GM23338 (cell line): ENCODE data around the gene GLRA1. TPM values are rescaled to one million over a fixed set of nuclear protein-coding genes. Genes with fewer than 3 reads are reported as not detected.

Experiments
- ATAC-seq: fragments of 200-7000 bp; cut with Tn5 transposase; 3 replicates; pipeline ENCODE4 v1.9.1; 2020
- DNase-seq: peaks from one replicate; pipeline ENCODE4 v3.0.0-alpha.2; 2015; ENCODE audit warnings: low spot score
- H2AFZ ChIP-seq: fragments of 200-600 bp; sonication (generic); 2 replicates; pipeline ENCODE4 v1.8.0; 2016; ENCODE audit warnings: antibody characterized with exemption, mild to moderate bottlenecking, moderate library complexity
- H3F3A ChIP-seq: fragments of 200-600 bp; sonication (generic); replicated peaks from 2 replicates; pipeline ENCODE4 v1.8.0; 2017; ENCODE audit warnings: antibody characterized with exemption, mixed run types, low read depth
- H3K27ac ChIP-seq: fragments of 200-600 bp; sonication (generic); 2 replicates; pipeline ENCODE4 v1.6.1; 2016; ENCODE audit warnings: low read depth
- H3K27me3 ChIP-seq: fragments of 200-600 bp; sonication (generic); 2 replicates; pipeline ENCODE4 v1.8.0; 2016; ENCODE audit warnings: mild to moderate bottlenecking, mixed run types, moderate library complexity; ENCODE audit not compliant: insufficient read depth
- H3K36me3 ChIP-seq: fragments of 200-600 bp; sonication (generic); 2 replicates; pipeline ENCODE4 v1.8.0; 2016; ENCODE audit warnings: mild to moderate bottlenecking; ENCODE audit not compliant: insufficient read depth
- H3K4me1 ChIP-seq: fragments of 200-600 bp; sonication (generic); 2 replicates; pipeline ENCODE4 v1.8.0; 2016; ENCODE audit warnings: mild to moderate bottlenecking, moderate library complexity; ENCODE audit not compliant: insufficient read depth
- H3K4me2 ChIP-seq: fragments of 200-600 bp; sonication (generic); 2 replicates; pipeline ENCODE4 v1.7.1; 2017; ENCODE audit warnings: mixed run types
- H3K4me3 ChIP-seq: fragments of 200-600 bp; sonication (generic); 2 replicates; pipeline ENCODE4 v1.6.1; 2016; ENCODE audit warnings: mixed run types
- H3K79me2 ChIP-seq: fragments of 200-600 bp; sonication (generic); replicated peaks from 2 replicates; pipeline ENCODE4 v1.8.0; 2017; ENCODE audit warnings: mild to moderate bottlenecking; ENCODE audit not compliant: insufficient read depth
- H3K9me2 ChIP-seq: fragments of 200-600 bp; sonication (generic); 2 replicates; pipeline ENCODE4 v1.8.0; 2017; ENCODE audit not compliant: insufficient read depth
- H4K20me1 ChIP-seq: fragments of 200-600 bp; sonication (generic); replicated peaks from 2 replicates; pipeline ENCODE4 v1.8.0; 2017; ENCODE audit warnings: mild to moderate bottlenecking; ENCODE audit not compliant: insufficient read depth
- H3K27ac Mint-ChIP-seq: 2 replicates; pipeline ENCODE4 v1.8.0; 2020; ENCODE audit warnings: inconsistent platforms, mild to moderate bottlenecking, moderate library complexity, mixed read lengths
- H3K27me3 Mint-ChIP-seq: 3 replicates; pipeline ENCODE4 v1.8.0; 2022; ENCODE audit warnings: low read depth, mild to moderate bottlenecking, moderate library complexity, mixed read lengths, inconsistent platforms; ENCODE audit not compliant: insufficient read depth, poor library complexity
- H3K36me3 Mint-ChIP-seq: 3 replicates; pipeline ENCODE4 v1.8.0; 2021; ENCODE audit warnings: low read depth, mild to moderate bottlenecking, inconsistent platforms, moderate library complexity, mixed read lengths
- H3K4me1 Mint-ChIP-seq: 3 replicates; pipeline ENCODE4 v1.8.0; 2020; ENCODE audit warnings: mild to moderate bottlenecking, inconsistent platforms, mixed read lengths
- H3K4me3 Mint-ChIP-seq: 3 replicates; pipeline ENCODE4 v1.8.0; 2021; ENCODE audit warnings: moderate library complexity, mild to moderate bottlenecking, inconsistent platforms, mixed read lengths
- H3K9me3 Mint-ChIP-seq: 3 replicates; pipeline ENCODE4 v1.8.0; 2020; ENCODE audit warnings: moderate library complexity, mild to moderate bottlenecking, inconsistent platforms, mixed read lengths
- CTCF ChIP-seq, 2 experiments: fragments of 200-600 bp in 1 of 2; sonication (generic) in 1 of 2; conservative IDR thresholded peaks; 2 replicates each; pipeline versions ENCODE4 v1.5.1 to v1.6.1; 2016 to 2017; ENCODE audit warnings: antibody characterized with exemption in 2 of 2, low read depth in 2 of 2, mild to moderate bottlenecking in 2 of 2, moderate library complexity in 1 of 2
- ETS1 ChIP-seq: IDR thresholded peaks from 2 replicates; pipeline ENCODE4 v1.6.1; 2016; ENCODE audit warnings: antibody characterized with exemption
- EZH2 ChIP-seq: fragments of 200-600 bp; sonication (generic); IDR thresholded peaks from one replicate; pipeline ENCODE4 v1.8.0; 2017; ENCODE audit warnings: antibody characterized with exemption, mild to moderate bottlenecking, low read depth; ENCODE audit not compliant: unreplicated experiment
- EZH2phosphoT487 ChIP-seq: fragments of 200-600 bp; sonication (generic); IDR thresholded peaks from one replicate; pipeline ENCODE4 v1.8.1; 2018; ENCODE audit warnings: antibody characterized with exemption; ENCODE audit not compliant: unreplicated experiment
- NANOG ChIP-seq: IDR thresholded peaks from 2 replicates; pipeline ENCODE4 v1.6.1; 2016; ENCODE audit warnings: antibody characterized with exemption, borderline replicate concordance
- REST ChIP-seq: IDR thresholded peaks from one replicate; pipeline ENCODE4 v1.6.1; 2018; ENCODE audit warnings: antibody characterized with exemption; ENCODE audit not compliant: unreplicated experiment
- STAT1 ChIP-seq: IDR thresholded peaks from one replicate; pipeline ENCODE4 v1.6.1; 2016; ENCODE audit warnings: antibody characterized with exemption; ENCODE audit not compliant: unreplicated experiment
- ZNF331 ChIP-seq: fragments of 250-450 bp; sonication (Bioruptor Pico); IDR thresholded peaks from 2 replicates; pipeline ENCODE4 v1.5.0; 2020; ENCODE audit warnings: low read depth, mild to moderate bottlenecking, moderate library complexity
- polyA plus RNA-seq: library from polyadenylated mRNA; unstranded; fragments of >200 nt; fragmentation: Nextera tagmentation; extraction: Ambion mirVana; gene quantifications from 2 replicates; pipeline ENCODE4 v1.2.1, GENCODE V29; 2016
- total RNA-seq: library from RNA; depleted of rRNA; stranded (reverse); fragments of >200 nt; shearing (Covaris generic); gene quantifications from 2 replicates; pipeline ENCODE4 v1.2.3, GENCODE V29; 2014

GLRA1 gene
- total and polyA plus RNA-seq, 2 experiments from 2014 or later = not detected

- no peaks in the 10 kb centered on the region for H3K36me3 ChIP-seq
- H3K79me2 ChIP-seq = peaks cover 100% of the 10 kb centered on the region
- peak overlapping the region; percentile 41 for H3K4me2 ChIP-seq
- no peak overlapping the region for H3K27ac ChIP-seq
- Mint-ChIP-seq H3K36me3 (peaks cover 32% of the 10 kb centered on the region), H3K4me1 (peaks cover 71% of the 10 kb centered on the region), H3K4me3 (peak overlapping the region; percentile 55; the same call in 2 of the 3 replicates), H3K9me3 (no peaks in the 10 kb centered on the region), H3K27ac (no peak overlapping the region), H3K27me3 (peaks cover 7% of the 10 kb centered on the region)
- peak; percentile 61 for DNase-seq
- H3K4me1 ChIP-seq = peaks cover 68% of the 10 kb centered on the region
- peaks cover 92% of the 10 kb centered on the region for H4K20me1 ChIP-seq
- no peaks in the 10 kb centered on the region for H3F3A ChIP-seq
- no peaks in the 10 kb centered on the region for H3K9me2 ChIP-seq
- H3K27me3 ChIP-seq = no peaks in the 10 kb centered on the region
- TF ChIP-seq EZH2phosphoT487 (no peak), ZNF331 (CRISPR knock-in tag) (no peak), STAT1 (no peak), ETS1 (no peak), NANOG (no peak), EZH2 (no peak), REST (no peak), CTCF (conservative IDR thresholded peaks at IDR 0.05; ENCODE audit: low read depth in 2 of 2) (no peak)
- no peak overlapping the region for H3K4me3 ChIP-seq
- peak; percentile 78 for ATAC-seq
- H2AFZ ChIP-seq = no peak overlapping the region
These were observed 144.3 kb downstream of the GLRA1 start for GRCh38 chr5:151780348-151780747.
